ENCODE measurements around the gene OR2M7. TPM values are rescaled to one million over a fixed set of nuclear protein-coding genes. Genes with fewer than 3 reads are reported as not detected.

The OR2M7 gene
- total RNA-seq, 1 experiment from 2014 or later = not detected

DNA sequence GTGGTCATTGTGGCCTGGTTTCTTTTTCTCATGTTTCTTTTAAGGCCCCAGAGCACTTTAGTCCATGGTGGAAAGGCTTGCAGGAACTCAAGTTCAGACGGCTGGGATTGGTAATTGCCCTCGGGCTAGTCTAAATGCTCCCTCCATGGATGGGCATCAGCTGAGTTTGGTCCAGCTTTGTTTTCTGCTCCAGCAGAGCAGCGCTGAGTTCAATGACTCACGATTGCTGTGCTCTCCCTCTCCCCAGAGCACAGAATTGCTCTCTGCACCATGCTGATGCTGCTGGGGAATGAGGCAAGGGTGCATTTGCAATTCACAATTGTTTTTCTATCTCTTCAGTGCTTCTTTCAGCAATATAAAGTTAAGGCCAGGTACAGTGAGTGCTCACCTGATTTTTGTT, 49.4 kb upstream of the OR2M7 start (continued):
- TF ChIP-seq, protein P1, sequence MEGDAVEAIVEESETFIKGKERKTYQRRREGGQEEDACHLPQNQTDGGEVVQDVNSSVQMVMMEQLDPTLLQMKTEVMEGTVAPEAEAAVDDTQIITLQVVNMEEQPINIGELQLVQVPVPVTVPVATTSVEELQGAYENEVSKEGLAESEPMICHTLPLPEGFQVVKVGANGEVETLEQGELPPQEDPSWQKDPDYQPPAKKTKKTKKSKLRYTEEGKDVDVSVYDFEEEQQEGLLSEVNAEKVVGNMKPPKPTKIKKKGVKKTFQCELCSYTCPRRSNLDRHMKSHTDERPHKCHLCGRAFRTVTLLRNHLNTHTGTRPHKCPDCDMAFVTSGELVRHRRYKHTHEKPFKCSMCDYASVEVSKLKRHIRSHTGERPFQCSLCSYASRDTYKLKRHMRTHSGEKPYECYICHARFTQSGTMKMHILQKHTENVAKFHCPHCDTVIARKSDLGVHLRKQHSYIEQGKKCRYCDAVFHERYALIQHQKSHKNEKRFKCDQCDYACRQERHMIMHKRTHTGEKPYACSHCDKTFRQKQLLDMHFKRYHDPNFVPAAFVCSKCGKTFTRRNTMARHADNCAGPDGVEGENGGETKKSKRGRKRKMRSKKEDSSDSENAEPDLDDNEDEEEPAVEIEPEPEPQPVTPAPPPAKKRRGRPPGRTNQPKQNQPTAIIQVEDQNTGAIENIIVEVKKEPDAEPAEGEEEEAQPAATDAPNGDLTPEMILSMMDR (IDR thresholded peaks at IDR 0.05 in 2 of 3, conservative IDR thresholded peaks at IDR 0.05 in 1 of 3; ENCODE audit: borderline replicate concordance in 1 of 3, insufficient read depth in 1 of 3, low read depth in 2 of 3, low read length in 2 of 3) = no peak
- no peak for TF ChIP-seq SP1 (IDR thresholded peaks at IDR 0.05; ENCODE audit: low read depth)
- TF ChIP-seq CEBPB (IDR thresholded peaks at IDR 0.05; ENCODE audit: low read depth) = no peak
- no peak for TF ChIP-seq ELF1 (IDR thresholded peaks at IDR 0.05; ENCODE audit: borderline replicate concordance, low read depth)
- TF ChIP-seq POLR2AphosphoS5 (IDR thresholded peaks at IDR 0.05; ENCODE audit: low read depth, low read length) = no peak
- no peak for TF ChIP-seq POLR2A (IDR thresholded peaks at IDR 0.05; ENCODE audit: borderline replicate concordance, extremely low read depth, insufficient read depth, insufficient read length)
- TF ChIP-seq CBX3 (IDR thresholded peaks at IDR 0.05; ENCODE audit: low read depth) = no peak
- no peak for TF ChIP-seq ZFX (IDR thresholded peaks at IDR 0.05)
- TF ChIP-seq YY1 (IDR thresholded peaks at IDR 0.05; ENCODE audit: extremely low read depth, insufficient replicate concordance, low read depth, low read length) = no peak
- no peak for TF ChIP-seq ZNF274 (IDR thresholded peaks at IDR 0.05; ENCODE audit: low read depth, low read length)
- TF ChIP-seq TCF7L2 (IDR thresholded peaks at IDR 0.05; ENCODE audit: borderline replicate concordance, extremely low read depth, insufficient read depth, insufficient read length) = no peak
- TF ChIP-seq JUND (IDR thresholded peaks at IDR 0.05) = no peak

- CTCF ChIA-PET = no interaction called here
- no TSS peak for BruUV-seq (replicated peaks)
- ATAC-seq = no peak
Observed at GRCh38 chr1:248372394-248372793, 48.0 kb upstream of the OR2M7 start.

More at GRCh38 chr1:248372394-248372793, 48.0 kb upstream of the OR2M7 start:
- Histone ChIP-seq H4K20me1 (ENCODE audit: insufficient read depth) (no peaks in the 10 kb centered on the region), H3K4me3 (replicated peaks in 1 of 2; ENCODE audit: low read depth in 1 of 2, low read length in 2 of 2) (no peak overlapping the region), H3K9me2 (ENCODE audit: insufficient read depth) (no peaks in the 10 kb centered on the region), H2AFZ (ENCODE audit: low read depth, low read length, poor library complexity, severe bottlenecking) (no peak overlapping the region), H3K4me2 (ENCODE audit: low read length) (no peak overlapping the region), H3K79me2 (ENCODE audit: insufficient read depth, low read length) (no peaks in the 10 kb centered on the region), H3K27me3 (ENCODE audit: insufficient read depth, low read length) (no peaks in the 10 kb centered on the region), H3K9me3 (ENCODE audit: control insufficient read depth in 1 of 2, insufficient read depth in 1 of 2, low read depth in 1 of 2, low read length in 2 of 2) (peaks cover 8 to 26% of the 10 kb centered on the region in 2 experiments; a peak in 2 of 4 replicates), H3K4me1 (ENCODE audit: control insufficient read depth in 1 of 2, insufficient read depth in 2 of 2, low read length in 2 of 2) (no peaks in the 10 kb centered on the region), H3K36me3 (ENCODE audit: control insufficient read depth in 1 of 2, insufficient read depth in 2 of 2, low read length in 2 of 2) (no peaks in the 10 kb centered on the region), H3K9ac (ENCODE audit: low read length) (no peak overlapping the region), H3K27ac (ENCODE audit: low read depth, low read length) (no peak overlapping the region)
- intact Hi-C loops (cut with micrococcal nuclease) = no loop called here
- TF ChIP-seq POLR2AphosphoS5 (IDR thresholded peaks at IDR 0.05; ENCODE audit: low read depth, low read length) (no peak), ZBTB33 (IDR thresholded peaks at IDR 0.05; ENCODE audit: extremely low read depth, insufficient replicate concordance, low read length) (no peak), EZH2phosphoT487 (IDR thresholded peaks at IDR 0.05; ENCODE audit: borderline replicate concordance) (no peak), CBX3 (IDR thresholded peaks at IDR 0.05; ENCODE audit: low read depth) (no peak), MAX (IDR thresholded peaks at IDR 0.05) (no peak), ZFX (IDR thresholded peaks at IDR 0.05) (no peak), FOSL1 (IDR thresholded peaks at IDR 0.05; ENCODE audit: low read depth) (no peak), SIN3A (IDR thresholded peaks at IDR 0.05; ENCODE audit: low read depth) (no peak), CEBPB (IDR thresholded peaks at IDR 0.05; ENCODE audit: low read depth) (no peak), EZH2 (IDR thresholded peaks at IDR 0.05) (no peak), JUND (IDR thresholded peaks at IDR 0.05) (no peak), ELF1 (IDR thresholded peaks at IDR 0.05; ENCODE audit: borderline replicate concordance, low read depth) (no peak)
- TF ChIP-seq, protein P2, sequence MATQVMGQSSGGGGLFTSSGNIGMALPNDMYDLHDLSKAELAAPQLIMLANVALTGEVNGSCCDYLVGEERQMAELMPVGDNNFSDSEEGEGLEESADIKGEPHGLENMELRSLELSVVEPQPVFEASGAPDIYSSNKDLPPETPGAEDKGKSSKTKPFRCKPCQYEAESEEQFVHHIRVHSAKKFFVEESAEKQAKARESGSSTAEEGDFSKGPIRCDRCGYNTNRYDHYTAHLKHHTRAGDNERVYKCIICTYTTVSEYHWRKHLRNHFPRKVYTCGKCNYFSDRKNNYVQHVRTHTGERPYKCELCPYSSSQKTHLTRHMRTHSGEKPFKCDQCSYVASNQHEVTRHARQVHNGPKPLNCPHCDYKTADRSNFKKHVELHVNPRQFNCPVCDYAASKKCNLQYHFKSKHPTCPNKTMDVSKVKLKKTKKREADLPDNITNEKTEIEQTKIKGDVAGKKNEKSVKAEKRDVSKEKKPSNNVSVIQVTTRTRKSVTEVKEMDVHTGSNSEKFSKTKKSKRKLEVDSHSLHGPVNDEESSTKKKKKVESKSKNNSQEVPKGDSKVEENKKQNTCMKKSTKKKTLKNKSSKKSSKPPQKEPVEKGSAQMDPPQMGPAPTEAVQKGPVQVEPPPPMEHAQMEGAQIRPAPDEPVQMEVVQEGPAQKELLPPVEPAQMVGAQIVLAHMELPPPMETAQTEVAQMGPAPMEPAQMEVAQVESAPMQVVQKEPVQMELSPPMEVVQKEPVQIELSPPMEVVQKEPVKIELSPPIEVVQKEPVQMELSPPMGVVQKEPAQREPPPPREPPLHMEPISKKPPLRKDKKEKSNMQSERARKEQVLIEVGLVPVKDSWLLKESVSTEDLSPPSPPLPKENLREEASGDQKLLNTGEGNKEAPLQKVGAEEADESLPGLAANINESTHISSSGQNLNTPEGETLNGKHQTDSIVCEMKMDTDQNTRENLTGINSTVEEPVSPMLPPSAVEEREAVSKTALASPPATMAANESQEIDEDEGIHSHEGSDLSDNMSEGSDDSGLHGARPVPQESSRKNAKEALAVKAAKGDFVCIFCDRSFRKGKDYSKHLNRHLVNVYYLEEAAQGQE (IDR thresholded peaks at IDR 0.05; ENCODE audit: low read depth) = no peak
- ChIA-PET POLR2A (no interaction called here), RAD21 (ENCODE audit: low non-redundant PET in 1 of 2, low total read pairs in 2 of 2, uncharacterized antibody in 2 of 2, unreplicated experiment in 2 of 2) (no interaction called here)
- DNase-seq (ENCODE audit: low read depth, low spot score) = no peak

Data from HCT116 (cell line).